Measurements from ENCODE around the gene ARHGAP44. TPM values are rescaled to one million over a fixed set of nuclear protein-coding genes. Genes with fewer than 3 reads are reported as not detected.

ARHGAP44 gene
- total RNA-seq, 1 donor from 2014 or later = 8.7 TPM

GRCh38 chr17:12759090-12759489 is 30.2 kb upstream of the ARHGAP44 start:
- H3K9ac ChIP-seq = no peak overlapping the region
- no peaks in the 10 kb centered on the region for H3K36me3 ChIP-seq
- no peak overlapping the region for H2AFZ ChIP-seq (replicated peaks)
- H3K9me3 Mint-ChIP-seq = no peaks in the 10 kb centered on the region
- no peaks in the 10 kb centered on the region for H3F3A ChIP-seq (ENCODE audit: low read depth)
- no peaks in the 10 kb centered on the region for H3K4me1 Mint-ChIP-seq
- H3K27ac ChIP-seq = no peak overlapping the region
- H3K27me3 Mint-ChIP-seq (ENCODE audit: insufficient read depth, low read depth) = peaks cover 2% of the 10 kb centered on the region
- H3K27ac Mint-ChIP-seq = no peak overlapping the region
- H3K4me2 ChIP-seq = no peak overlapping the region
- no peaks in the 10 kb centered on the region for H3K36me3 Mint-ChIP-seq
- no peak for DNase-seq (ENCODE audit: low spot score)
- H3K27me3 ChIP-seq = no peaks in the 10 kb centered on the region
- no peaks in the 10 kb centered on the region for H3K4me1 ChIP-seq
- H4K20me1 ChIP-seq (ENCODE audit: low read depth) = no peaks in the 10 kb centered on the region
- TF ChIP-seq EZH2 (IDR thresholded peaks at IDR 0.05) (no peak), EZH2phosphoT487 (IDR thresholded peaks at IDR 0.05) (no peak)
- TF ChIP-seq, protein P1, sequence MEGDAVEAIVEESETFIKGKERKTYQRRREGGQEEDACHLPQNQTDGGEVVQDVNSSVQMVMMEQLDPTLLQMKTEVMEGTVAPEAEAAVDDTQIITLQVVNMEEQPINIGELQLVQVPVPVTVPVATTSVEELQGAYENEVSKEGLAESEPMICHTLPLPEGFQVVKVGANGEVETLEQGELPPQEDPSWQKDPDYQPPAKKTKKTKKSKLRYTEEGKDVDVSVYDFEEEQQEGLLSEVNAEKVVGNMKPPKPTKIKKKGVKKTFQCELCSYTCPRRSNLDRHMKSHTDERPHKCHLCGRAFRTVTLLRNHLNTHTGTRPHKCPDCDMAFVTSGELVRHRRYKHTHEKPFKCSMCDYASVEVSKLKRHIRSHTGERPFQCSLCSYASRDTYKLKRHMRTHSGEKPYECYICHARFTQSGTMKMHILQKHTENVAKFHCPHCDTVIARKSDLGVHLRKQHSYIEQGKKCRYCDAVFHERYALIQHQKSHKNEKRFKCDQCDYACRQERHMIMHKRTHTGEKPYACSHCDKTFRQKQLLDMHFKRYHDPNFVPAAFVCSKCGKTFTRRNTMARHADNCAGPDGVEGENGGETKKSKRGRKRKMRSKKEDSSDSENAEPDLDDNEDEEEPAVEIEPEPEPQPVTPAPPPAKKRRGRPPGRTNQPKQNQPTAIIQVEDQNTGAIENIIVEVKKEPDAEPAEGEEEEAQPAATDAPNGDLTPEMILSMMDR (IDR thresholded peaks at IDR 0.05) = no peak
- no peak overlapping the region for H3K4me3 Mint-ChIP-seq
- H3K9me3 ChIP-seq (ENCODE audit: low read depth) = no peaks in the 10 kb centered on the region
- no peaks in the 10 kb centered on the region for H3K79me2 ChIP-seq (ENCODE audit: low read depth)
- no peak overlapping the region for H3K4me3 ChIP-seq

DNA sequence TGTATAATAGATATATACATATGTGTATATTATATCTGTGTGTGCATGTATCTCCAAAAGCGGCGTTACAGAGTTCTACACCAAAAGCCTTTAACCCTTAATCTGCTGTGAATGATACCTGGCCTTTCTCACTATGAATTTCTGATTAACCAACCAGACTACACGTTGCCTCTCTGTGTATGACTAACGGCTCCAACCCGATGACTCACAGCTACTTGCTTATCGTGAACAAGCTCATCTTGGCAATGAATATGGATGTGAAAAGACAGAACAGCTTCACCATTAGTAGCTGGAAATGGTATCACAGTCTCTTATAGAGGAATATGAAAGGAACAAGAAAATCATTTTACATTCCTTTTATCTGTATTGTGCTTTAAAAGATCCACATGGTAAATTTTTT is 23.8 kb upstream of the ARHGAP44 start:
- Histone ChIP-seq H3K36me3 (no peaks in the 10 kb centered on the region), H2AFZ (replicated peaks) (no peak overlapping the region), H3F3A (ENCODE audit: low read depth) (no peaks in the 10 kb centered on the region), H3K79me2 (ENCODE audit: low read depth) (no peaks in the 10 kb centered on the region), H3K27me3 (no peaks in the 10 kb centered on the region), H3K9me3 (ENCODE audit: low read depth) (no peaks in the 10 kb centered on the region), H4K20me1 (ENCODE audit: low read depth) (no peaks in the 10 kb centered on the region), H3K4me3 (no peak overlapping the region), H3K9ac (no peak overlapping the region), H3K4me1 (peaks cover 11% of the 10 kb centered on the region), H3K4me2 (no peak overlapping the region), H3K27ac (no peak overlapping the region)
- TF ChIP-seq EZH2phosphoT487 (IDR thresholded peaks at IDR 0.05) (no peak), EZH2 (IDR thresholded peaks at IDR 0.05) (no peak)
- TF ChIP-seq, protein P1 (IDR thresholded peaks at IDR 0.05) = no peak
- H3K27me3 Mint-ChIP-seq (ENCODE audit: insufficient read depth, low read depth) = peaks cover 2% of the 10 kb centered on the region
- no peaks in the 10 kb centered on the region for H3K36me3 Mint-ChIP-seq
- no peaks in the 10 kb centered on the region for H3K4me1 Mint-ChIP-seq
- H3K27ac Mint-ChIP-seq = no peak overlapping the region
- no peak for DNase-seq (ENCODE audit: low spot score)
- no peaks in the 10 kb centered on the region for H3K9me3 Mint-ChIP-seq
- no peak overlapping the region for H3K4me3 Mint-ChIP-seq

GRCh38 chr17:12768255-12768654 is 21.0 kb upstream of the ARHGAP44 start:
- DNase-seq (ENCODE audit: low spot score) = no peak
- H4K20me1 ChIP-seq (ENCODE audit: low read depth) = no peaks in the 10 kb centered on the region
- no peaks in the 10 kb centered on the region for H3F3A ChIP-seq (ENCODE audit: low read depth)
- no peak overlapping the region for H3K27ac ChIP-seq
- TF ChIP-seq, protein P1 (IDR thresholded peaks at IDR 0.05) = no peak
- TF ChIP-seq EZH2phosphoT487 (IDR thresholded peaks at IDR 0.05) (no peak), EZH2 (IDR thresholded peaks at IDR 0.05) (no peak)
- H3K27ac Mint-ChIP-seq = no peak overlapping the region
- H3K9me3 Mint-ChIP-seq = no peaks in the 10 kb centered on the region
- H3K36me3 Mint-ChIP-seq = no peaks in the 10 kb centered on the region
- H3K4me1 Mint-ChIP-seq = no peaks in the 10 kb centered on the region
- H3K79me2 ChIP-seq (ENCODE audit: low read depth) = no peaks in the 10 kb centered on the region
- no peaks in the 10 kb centered on the region for H3K27me3 Mint-ChIP-seq (ENCODE audit: insufficient read depth, low read depth)
- no peaks in the 10 kb centered on the region for H3K36me3 ChIP-seq
- H3K27me3 ChIP-seq = no peaks in the 10 kb centered on the region
- peaks cover 11% of the 10 kb centered on the region for H3K4me1 ChIP-seq
- H3K4me3 ChIP-seq = no peak overlapping the region
- H3K9ac ChIP-seq = no peak overlapping the region
- no peak overlapping the region for H3K4me3 Mint-ChIP-seq
- peak overlapping the region; percentile 23 for H2AFZ ChIP-seq (replicated peaks)
- H3K4me2 ChIP-seq = no peak overlapping the region
- H3K9me3 ChIP-seq (ENCODE audit: low read depth) = no peaks in the 10 kb centered on the region
